HG03442 (cell line): Measurements from ENCODE around the gene SLC8B1.

Source experiments
- ATAC-seq: cut with Tn5 transposase; IDR thresholded peaks from one replicate; pipeline ENCODE4 v1.9.1; 2021; ENCODE audit warnings: mild to moderate bottlenecking, moderate library complexity; ENCODE audit not compliant: unreplicated experiment

Gene SLC8B1

GRCh38 chr12:113248842-113249435 lies 86.0 kb downstream of the SLC8B1 start:
- ATAC-seq, result no peak
